Peyer's patch (tissue), 4 donors: ENCODE results near the gene C4orf36. TPM values are rescaled to one million over a fixed set of nuclear protein-coding genes. Genes with fewer than 3 reads are reported as not detected.
"Not testable (repeated sequence)": the region's sequence is repeated elsewhere in the genome, so short reads cannot be mapped to it uniquely, and the experiment has no call there.

Source experiments
- DNase-seq, 3 donors: peaks; one replicate each; pipeline ENCODE4 v3.0.0-alpha.2; 2017 to 2019
- H3K27ac ChIP-seq, 4 donors: fragments of 200-600 bp; sonication (generic); one replicate each; pipeline ENCODE4 v1.5.1; 2016 to 2019
- H3K27me3 ChIP-seq, 2 donors: fragments of 200-600 bp; sonication (generic); one replicate each; pipeline ENCODE4 v1.5.1; 2019
- H3K36me3 ChIP-seq, 3 donors: fragments of 200-600 bp; sonication (generic); one replicate each; pipeline ENCODE4 v1.5.1; 2016 to 2019
- H3K4me1 ChIP-seq, 4 donors: fragments of 200-600 bp; sonication (generic); one replicate each; pipeline ENCODE4 v1.5.1; 2016 to 2019
- H3K4me3 ChIP-seq, 4 donors: fragments of 200-600 bp; sonication (generic); 1 replicate in 3 of 4; 2 replicates in 1 of 4; pipeline ENCODE4 v1.5.1; 2016 to 2019; ENCODE audit warnings: mild to moderate bottlenecking in 1 of 4
- H3K9me3 ChIP-seq, 4 donors: fragments of 200-600 bp; sonication (generic); one replicate each; pipeline ENCODE4 v1.5.1; 2016 to 2019; ENCODE audit warnings: mild to moderate bottlenecking in 1 of 4
- CTCF ChIP-seq, 6 experiments: fragments of 450-650 bp in 4 of 6; fragments of 200-600 bp in 2 of 6; sonication (generic) in 1 of 6; IDR thresholded peaks; one replicate each; pipeline ENCODE4 v1.5.1; 2017 to 2019; ENCODE audit warnings: antibody characterized with exemption in 6 of 6, mild to moderate bottlenecking in 3 of 6, moderate library complexity in 1 of 6
- POLR2A ChIP-seq, 2 donors: fragments of 450-650 bp; IDR thresholded peaks; one replicate each; pipeline ENCODE4 v1.5.1; 2017; ENCODE audit warnings: antibody characterized with exemption in 2 of 2, mild to moderate bottlenecking in 2 of 2, moderate library complexity in 2 of 2
- total RNA-seq, 4 donors: library from RNA; depleted of rRNA; stranded (reverse); fragments of >200 nt; gene quantifications; one replicate each; pipeline ENCODE4 v1.1.0, GENCODE V29; 2016

The C4orf36 gene
- total RNA-seq, 4 donors from 2014 or later = 1.7 to 6.6 TPM; not detected in 2

- TF ChIP-seq CTCF (IDR thresholded peaks at IDR 0.05) = no peak
- TF ChIP-seq POLR2A (IDR thresholded peaks at IDR 0.05) = no peak
- Histone ChIP-seq H3K4me3 (no peak overlapping the region), H3K4me1 (no peaks in the 10 kb centered on the region), H3K36me3 (no peaks in the 10 kb centered on the region), H3K27me3 (no peaks in the 10 kb centered on the region), H3K27ac (no peak overlapping the region), H3K9me3 (peaks cover 0 to 12% (median 4%) of the 10 kb centered on the region in 4 donors)
- no peak for DNase-seq
These were observed 15.1 kb downstream of the C4orf36 start for GRCh38 chr4:86876894-86877685.

GRCh38 chr4:86875436-86875835 lies 16.8 kb downstream of the C4orf36 start:
- not testable (repeated sequence) for H3K27ac ChIP-seq, H3K27me3 ChIP-seq, H3K36me3 ChIP-seq, H3K4me3 ChIP-seq, H3K4me1 ChIP-seq, DNase-seq
- H3K9me3 ChIP-seq = peaks cover 0 to 12% (median 4%) of the 10 kb centered on the region in 4 donors

- DNase-seq = no peak
These were observed 20.1 kb downstream of the C4orf36 start for GRCh38 chr4:86872135-86872534.

GRCh38 chr4:86870442-86871069 lies 21.7 kb downstream of the C4orf36 start:
- H3K4me3 ChIP-seq = no peak overlapping the region
- DNase-seq = no peak
- TF ChIP-seq POLR2A (IDR thresholded peaks at IDR 0.05) (no peak), CTCF (IDR thresholded peaks at IDR 0.05) (no peak)
- no peaks in the 10 kb centered on the region for H3K36me3 ChIP-seq
- no peak overlapping the region for H3K27ac ChIP-seq
- H3K4me1 ChIP-seq = no peaks in the 10 kb centered on the region
- no peaks in the 10 kb centered on the region for H3K9me3 ChIP-seq
- no peaks in the 10 kb centered on the region for H3K27me3 ChIP-seq

More at GRCh38 chr4:86872135-86872534, 20.1 kb downstream of the C4orf36 start:
- no peaks in the 10 kb centered on the region for H3K4me1 ChIP-seq
- H3K27me3 ChIP-seq = no peaks in the 10 kb centered on the region
- H3K27ac ChIP-seq = no peak overlapping the region
- H3K4me3 ChIP-seq = no peak overlapping the region
- H3K36me3 ChIP-seq = no peaks in the 10 kb centered on the region
- TF ChIP-seq POLR2A (IDR thresholded peaks at IDR 0.05) (no peak), CTCF (IDR thresholded peaks at IDR 0.05) (no peak)
- no peaks in the 10 kb centered on the region for H3K9me3 ChIP-seq

GRCh38 chr4:86857341-86858052 lies 34.7 kb downstream of the C4orf36 start:
- H3K27me3 ChIP-seq = no peaks in the 10 kb centered on the region
- H3K4me1 ChIP-seq = no peaks in the 10 kb centered on the region
- H3K4me3 ChIP-seq = no peak overlapping the region
- H3K36me3 ChIP-seq = no peaks in the 10 kb centered on the region
- no peak for TF ChIP-seq CTCF (IDR thresholded peaks at IDR 0.05)
- no peak for TF ChIP-seq POLR2A (IDR thresholded peaks at IDR 0.05)
- no peaks in the 10 kb centered on the region for H3K9me3 ChIP-seq
- no peak for DNase-seq
- H3K27ac ChIP-seq = no peak overlapping the region

GRCh38 chr4:86856896-86857295 lies 35.3 kb downstream of the C4orf36 start:
- Histone ChIP-seq H3K4me3 (no peak overlapping the region), H3K9me3 (no peaks in the 10 kb centered on the region), H3K4me1 (no peaks in the 10 kb centered on the region), H3K27ac (no peak overlapping the region), H3K27me3 (no peaks in the 10 kb centered on the region), H3K36me3 (no peaks in the 10 kb centered on the region)
- no peak for DNase-seq
- TF ChIP-seq POLR2A (IDR thresholded peaks at IDR 0.05) = no peak
- TF ChIP-seq CTCF (IDR thresholded peaks at IDR 0.05) = no peak
